ENCODE measurements around the gene CD6.

GRCh38 chr11:60935676-60936442, 35.6 kb upstream of the CD6 start:
- TF ChIP-seq POLR2AphosphoS5 (IDR thresholded peaks at IDR 0.05; ENCODE audit: low read depth, low read length) (peak; percentile 59; the same call in 1 of the 2 replicates), POLR2A (IDR thresholded peaks at IDR 0.05; ENCODE audit: low read depth, low read length) (peak; percentile 54), TAF1 (IDR thresholded peaks at IDR 0.05; ENCODE audit: borderline replicate concordance, low read depth, low read length) (no peak)
